Neural cell (in vitro differentiated cells): Measurements from ENCODE around the gene CNTNAP2.

ENCODE experiments used
- CTCF ChIP-seq: fragments of 450-650 bp; IDR thresholded peaks from 2 replicates; pipeline ENCODE4 v1.5.1; 2014; ENCODE audit warnings: antibody characterized with exemption, mild to moderate bottlenecking, moderate library complexity; ENCODE audit not compliant: poor library complexity, severe bottlenecking
- EP300 ChIP-seq: fragments of 450-650 bp; conservative IDR thresholded peaks from 2 replicates; pipeline ENCODE4 v1.6.1; 2014; ENCODE audit warnings: antibody characterized with exemption, mild to moderate bottlenecking, moderate library complexity; ENCODE audit not compliant: poor library complexity, severe bottlenecking
- EZH2 ChIP-seq: fragments of 200-600, 300-800 bp; shearing (Covaris generic), sonication (generic); IDR thresholded peaks from 2 replicates; pipeline ENCODE4 v1.6.1; 2014; ENCODE audit warnings: antibody characterized with exemption, low read length, borderline replicate concordance, mild to moderate bottlenecking; ENCODE audit not compliant: insufficient read depth, poor library complexity, severe bottlenecking
- MXI1 ChIP-seq: fragments of 450-650 bp; conservative IDR thresholded peaks from 2 replicates; pipeline ENCODE4 v1.6.1; 2014; ENCODE audit warnings: antibody characterized with exemption, mild to moderate bottlenecking; ENCODE audit not compliant: poor library complexity, severe bottlenecking
- POLR2AphosphoS5 ChIP-seq: IDR thresholded peaks from 2 replicates; pipeline ENCODE4 v1.6.1; 2012
- REST ChIP-seq: IDR thresholded peaks from 2 replicates; pipeline ENCODE4 v1.6.1; 2012; ENCODE audit warnings: borderline replicate concordance
- TAF1 ChIP-seq: IDR thresholded peaks from 2 replicates; pipeline ENCODE4 v1.6.1; 2012; ENCODE audit warnings: low read depth

- no peak for TF ChIP-seq CTCF
- TF ChIP-seq MXI1, result no peak
- no peak for TF ChIP-seq EP300
- TF ChIP-seq EZH2, result no peak
- no peak for TF ChIP-seq POLR2AphosphoS5
- TF ChIP-seq TAF1, result no peak
- TF ChIP-seq REST, result no peak
Measured at GRCh38 chr7:147586110-147586509, 1469.5 kb downstream of the CNTNAP2 start.
